Panc1 (cell line): ENCODE measurements around the gene NFATC2IP. TPM values are rescaled to one million over a fixed set of nuclear protein-coding genes. Genes with fewer than 3 reads are reported as not detected.
"Not testable (repeated sequence)": the region's sequence is repeated elsewhere in the genome, so short reads cannot be mapped to it uniquely, and the experiment has no call there.

ENCODE experiments used
- ATAC-seq: fragments of 200-7000 bp; cut with Tn5 transposase; 2 replicates; pipeline ENCODE4 v1.9.1; 2020; ENCODE audit warnings: mild to moderate bottlenecking, moderate library complexity
- BruUV-seq: library from RNA; stranded (reverse); fragments of 400-500 nt; replicated peaks from 2 replicates; lab custom pipeline; 2021; lab: Mats Ljungman, UMichigan
- CTCF ChIA-PET: fragments of 300-600 bp; sonication (Branson Sonifier 250); formaldehyde crosslinking; loops from one replicate; lab custom pipeline; 2022; ENCODE audit warnings: antibody characterized with exemption; lab: Charles Lee
- POLR2A ChIA-PET: fragments of 300-600 bp; sonication (Branson Sonifier 250); formaldehyde crosslinking; loops from one replicate; lab custom pipeline; 2022; ENCODE audit warnings: antibody characterized with exemption; lab: Charles Lee
- DNase-seq: peaks from one replicate; pipeline ENCODE4 v3.0.0-alpha.2; 2010; ENCODE audit warnings: low read depth, low spot score
- H3K27ac ChIP-seq: 2 replicates; pipeline ENCODE4 v1.5.1; 2011; ENCODE audit warnings: mild to moderate bottlenecking, low read length, inconsistent platforms
- H3K27me3 ChIP-seq: fragments of 200-500 bp; sonication (Bioruptor generic); 2 replicates; pipeline ENCODE4 v1.6.0; 2014; ENCODE audit warnings: low read length, inconsistent platforms; ENCODE audit not compliant: control insufficient read depth, insufficient read depth
- H3K36me3 ChIP-seq: fragments of 200-500 bp; sonication (Bioruptor generic); 2 replicates; pipeline ENCODE4 v1.5.1; 2014; ENCODE audit warnings: inconsistent platforms, mild to moderate bottlenecking, low read length, moderate library complexity; ENCODE audit not compliant: control insufficient read depth, insufficient read depth
- H3K4me1 ChIP-seq: 2 replicates; pipeline ENCODE4 v1.5.1; 2011; ENCODE audit warnings: inconsistent platforms, mild to moderate bottlenecking, low read length, moderate library complexity; ENCODE audit not compliant: control insufficient read depth, insufficient read depth
- H3K4me3 ChIP-seq, 2 experiments: 2 replicates each; pipeline ENCODE4 v1.5.1; 2011 to 2012; ENCODE audit warnings: low read depth in 2 of 2, low read length in 2 of 2, mild to moderate bottlenecking in 2 of 2, inconsistent platforms in 1 of 2, moderate library complexity in 1 of 2
- H3K9me3 ChIP-seq: fragments of 200-500 bp; sonication (Bioruptor generic); 2 replicates; pipeline ENCODE4 v1.5.1; 2014; ENCODE audit warnings: low read depth, mild to moderate bottlenecking, inconsistent platforms, low read length, moderate library complexity; ENCODE audit not compliant: control insufficient read depth, insufficient read depth
- CTCF ChIP-seq: fragments of 450-650 bp; IDR thresholded peaks from 2 replicates; pipeline ENCODE4 v1.5.1; 2017; ENCODE audit warnings: mild to moderate bottlenecking
- POLR2AphosphoS5 ChIP-seq: IDR thresholded peaks from 2 replicates; pipeline ENCODE4 v1.6.1; 2012; ENCODE audit warnings: mild to moderate bottlenecking, low read depth, low read length, moderate library complexity
- SIN3A ChIP-seq: IDR thresholded peaks from 2 replicates; pipeline ENCODE4 v1.6.1; 2012; ENCODE audit warnings: low read depth, mild to moderate bottlenecking, low read length, moderate library complexity, borderline replicate concordance; ENCODE audit not compliant: insufficient read depth
- TCF7L2 ChIP-seq: IDR thresholded peaks from 2 replicates; pipeline ENCODE4 v1.6.1; 2011; ENCODE audit warnings: mild to moderate bottlenecking, low read depth, low read length, inconsistent platforms
- in situ Hi-C: cut with HindIII; loops from 2 replicates; pipeline ENCODE4 v1.10.0; 2016; ENCODE audit warnings: low sequenced_read_pairs, low pct_unique_long_range_greater_than_20kb
- intact Hi-C: fragments of 100-400 bp; cut with micrococcal nuclease; formaldehyde crosslinking; loops from one replicate; pipeline ENCODE4 v1.10.0; 2022; ENCODE audit not compliant: unreplicated experiment
- total RNA-seq: library from RNA; stranded (reverse); gene quantifications from one replicate; pipeline ENCODE4 v1.2.1, GENCODE V29; 2021; ENCODE audit not compliant: unreplicated experiment
- TF ChIP-seq, protein P1 (sequence below), 2 experiments: IDR thresholded peaks; 2 replicates each; pipeline ENCODE4 v1.6.1; 2011 to 2012; ENCODE audit warnings: low read depth in 2 of 2, control low read depth in 1 of 2, low read length in 1 of 2, mild to moderate bottlenecking in 1 of 2, moderate library complexity in 1 of 2; ENCODE audit not compliant: insufficient read depth in 1 of 2

Gene NFATC2IP
- total RNA-seq, 1 experiment from 2014 or later = 47.3 TPM

DNA sequence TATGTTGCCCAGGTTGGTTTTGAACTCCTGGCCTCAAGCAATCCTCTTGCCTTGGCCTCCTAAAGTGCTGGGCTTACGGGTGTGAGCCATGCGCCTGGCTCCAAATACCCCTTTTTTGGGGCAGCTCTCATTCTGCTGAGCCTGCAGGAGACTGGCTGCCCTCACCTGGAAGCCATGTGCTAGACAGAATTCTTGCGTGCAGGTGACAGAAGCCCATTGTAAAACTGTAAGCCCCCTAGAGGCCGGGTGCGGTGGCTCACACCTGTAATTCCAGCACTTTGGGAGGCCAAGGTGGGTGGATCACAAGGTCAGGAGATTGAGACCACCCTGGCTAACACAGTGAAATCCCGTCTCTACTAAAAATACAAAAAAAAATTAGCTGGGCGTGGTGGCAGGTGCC, 29.6 kb downstream of the NFATC2IP start:
- in situ Hi-C loops, H3K4me3 ChIP-seq, H3K27me3 ChIP-seq, H3K27ac ChIP-seq, intact Hi-C loops, DNase-seq, H3K36me3 ChIP-seq, POLR2A ChIA-PET, H3K4me1 ChIP-seq, ATAC-seq, H3K9me3 ChIP-seq, BruUV-seq, CTCF ChIA-PET: not testable (repeated sequence)
- peak; percentile 42 for TF ChIP-seq CTCF

DNA sequence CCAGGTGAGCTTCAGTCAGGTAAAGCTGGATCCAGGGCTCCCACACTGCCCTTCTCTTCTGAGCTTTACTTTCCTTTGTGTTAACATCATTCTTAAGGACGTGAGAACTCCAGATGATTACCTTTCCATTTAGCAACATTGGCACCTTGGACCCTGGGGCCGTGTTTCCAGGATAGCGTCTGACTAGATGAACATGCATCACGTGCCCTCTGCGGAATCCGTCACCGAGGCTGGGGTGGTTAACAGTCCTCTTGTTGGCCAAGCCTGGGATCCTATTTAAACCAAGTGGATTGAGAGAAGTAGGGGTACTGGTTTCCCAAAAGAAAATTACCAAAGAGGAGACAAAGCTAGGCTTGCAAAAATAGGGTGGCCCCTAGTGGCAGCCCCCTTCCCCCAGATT, 30.2 kb downstream of the NFATC2IP start:
- Histone ChIP-seq H3K36me3 (no peaks in the 10 kb centered on the region), H3K27me3 (no peaks in the 10 kb centered on the region), H3K27ac (no peak overlapping the region), H3K9me3 (no peaks in the 10 kb centered on the region), H3K4me1 (no peaks in the 10 kb centered on the region; the same call in 1 of the 2 replicates), H3K4me3 (no peak overlapping the region)
- in situ Hi-C loops (no loop called here), intact Hi-C loops (no loop called here)
- POLR2A ChIA-PET = no interaction called here
- DNase-seq (no peak), ATAC-seq (no peak)
- TF ChIP-seq SIN3A = no peak
- TF ChIP-seq TCF7L2 = no peak
- no peak for TF ChIP-seq POLR2AphosphoS5
- TF ChIP-seq CTCF = no peak
- TF ChIP-seq, protein P1, sequence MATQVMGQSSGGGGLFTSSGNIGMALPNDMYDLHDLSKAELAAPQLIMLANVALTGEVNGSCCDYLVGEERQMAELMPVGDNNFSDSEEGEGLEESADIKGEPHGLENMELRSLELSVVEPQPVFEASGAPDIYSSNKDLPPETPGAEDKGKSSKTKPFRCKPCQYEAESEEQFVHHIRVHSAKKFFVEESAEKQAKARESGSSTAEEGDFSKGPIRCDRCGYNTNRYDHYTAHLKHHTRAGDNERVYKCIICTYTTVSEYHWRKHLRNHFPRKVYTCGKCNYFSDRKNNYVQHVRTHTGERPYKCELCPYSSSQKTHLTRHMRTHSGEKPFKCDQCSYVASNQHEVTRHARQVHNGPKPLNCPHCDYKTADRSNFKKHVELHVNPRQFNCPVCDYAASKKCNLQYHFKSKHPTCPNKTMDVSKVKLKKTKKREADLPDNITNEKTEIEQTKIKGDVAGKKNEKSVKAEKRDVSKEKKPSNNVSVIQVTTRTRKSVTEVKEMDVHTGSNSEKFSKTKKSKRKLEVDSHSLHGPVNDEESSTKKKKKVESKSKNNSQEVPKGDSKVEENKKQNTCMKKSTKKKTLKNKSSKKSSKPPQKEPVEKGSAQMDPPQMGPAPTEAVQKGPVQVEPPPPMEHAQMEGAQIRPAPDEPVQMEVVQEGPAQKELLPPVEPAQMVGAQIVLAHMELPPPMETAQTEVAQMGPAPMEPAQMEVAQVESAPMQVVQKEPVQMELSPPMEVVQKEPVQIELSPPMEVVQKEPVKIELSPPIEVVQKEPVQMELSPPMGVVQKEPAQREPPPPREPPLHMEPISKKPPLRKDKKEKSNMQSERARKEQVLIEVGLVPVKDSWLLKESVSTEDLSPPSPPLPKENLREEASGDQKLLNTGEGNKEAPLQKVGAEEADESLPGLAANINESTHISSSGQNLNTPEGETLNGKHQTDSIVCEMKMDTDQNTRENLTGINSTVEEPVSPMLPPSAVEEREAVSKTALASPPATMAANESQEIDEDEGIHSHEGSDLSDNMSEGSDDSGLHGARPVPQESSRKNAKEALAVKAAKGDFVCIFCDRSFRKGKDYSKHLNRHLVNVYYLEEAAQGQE (IDR thresholded peaks at IDR 0.05; ENCODE audit: insufficient read depth in 1 of 2, low read depth in 2 of 2, low read length in 1 of 2) = no peak
- no TSS peak for BruUV-seq
- CTCF ChIA-PET = interaction anchor here (0.5 kb wide), 1 partner anchor 1031 kb away, joined by 3 read pairs; no protein-coding TSS in a partner anchor
